Endodermal cell (in vitro differentiated cells): ENCODE measurements around the gene ZBTB16. TPM values are rescaled to one million over a fixed set of nuclear protein-coding genes. Genes with fewer than 3 reads are reported as not detected.

Experiments used
- DNase-seq: peaks from one replicate; pipeline ENCODE4 v3.0.0-alpha.2; 2017
- H3K27ac ChIP-seq: 2 replicates; pipeline ENCODE4 v1.5.1; 2013; ENCODE audit warnings: mild to moderate bottlenecking, low read depth, low read length, moderate library complexity
- H3K27me3 ChIP-seq: 2 replicates; pipeline ENCODE4 v1.6.1; 2013; ENCODE audit warnings: mild to moderate bottlenecking, low read length, moderate library complexity; ENCODE audit not compliant: insufficient read depth, control insufficient read depth, poor library complexity, severe bottlenecking
- H3K36me3 ChIP-seq: 2 replicates; pipeline ENCODE4 v1.7.0; 2013; ENCODE audit warnings: mild to moderate bottlenecking, low read length, moderate library complexity; ENCODE audit not compliant: control insufficient read depth, insufficient read depth
- H3K4me1 ChIP-seq: one replicate; pipeline ENCODE4 v1.7.0; 2013; ENCODE audit warnings: low read length; ENCODE audit not compliant: control insufficient read depth, insufficient read depth
- H3K4me3 ChIP-seq: 2 replicates; pipeline ENCODE4 v1.5.1; 2013; ENCODE audit warnings: mild to moderate bottlenecking, low read length, moderate library complexity
- H3K9ac ChIP-seq: 2 replicates; pipeline ENCODE4 v1.6.1; 2013; ENCODE audit warnings: mild to moderate bottlenecking, low read length, moderate library complexity; ENCODE audit not compliant: poor library complexity, severe bottlenecking; ENCODE audit errors: extremely low read depth
- H3K9me3 ChIP-seq: 2 replicates; pipeline ENCODE4 v1.6.1; 2013; ENCODE audit warnings: mild to moderate bottlenecking, low read length, moderate library complexity; ENCODE audit not compliant: control insufficient read depth
- H3K27ac Mint-ChIP-seq: 2 replicates; pipeline ENCODE4 v1.8.0; 2020; ENCODE audit warnings: mixed read lengths
- H3K27me3 Mint-ChIP-seq: 2 replicates; pipeline ENCODE4 v1.8.0; 2021; ENCODE audit warnings: mild to moderate bottlenecking, mixed read lengths; ENCODE audit not compliant: insufficient read depth
- H3K36me3 Mint-ChIP-seq: 2 replicates; pipeline ENCODE4 v1.8.0; 2020; ENCODE audit warnings: low read depth, mixed read lengths
- H3K4me1 Mint-ChIP-seq: 2 replicates; pipeline ENCODE4 v1.8.0; 2020; ENCODE audit warnings: mixed read lengths
- H3K4me3 Mint-ChIP-seq: 2 replicates; pipeline ENCODE4 v1.8.0; 2020; ENCODE audit warnings: mild to moderate bottlenecking, moderate library complexity, mixed read lengths
- H3K9me3 Mint-ChIP-seq: 2 replicates; pipeline ENCODE4 v1.8.0; 2020; ENCODE audit warnings: mild to moderate bottlenecking, mixed read lengths
- CTCF ChIP-seq: fragments of 200-600 bp; sonication (generic); conservative IDR thresholded peaks from 2 replicates; pipeline ENCODE4 v1.5.0; 2021; ENCODE audit warnings: antibody characterized with exemption, mild to moderate bottlenecking
- WGBS, 2 experiments: methylation state at CpG; one replicate each; pipeline versions ENCODE4 v1.1.5 to v1.1.7; 2013; ENCODE audit warnings: missing lambda C conversion rate in 2 of 2, mixed read lengths in 1 of 2; ENCODE audit not compliant: insufficient coverage in 1 of 2, insufficient read length in 1 of 2; 5-methylcytosine and 5-hydroxymethylcytosine counted together
- total RNA-seq, 2 donors: library from RNA; stranded (reverse); fragmentation: NEBNext Ultra II Directional in 1 of 2; extraction: Animal tissue kit (Norgen Biotek cat#: 25700) in 1 of 2; gene quantifications; 2 replicates in 1 of 2; 3 replicates in 1 of 2; pipeline ENCODE4 v1.2.1, GENCODE V29; 2021

Gene ZBTB16
- total RNA-seq, 2 donors from 2014 or later, result 4.1 to 5.8 TPM

- no peak for DNase-seq
- Histone ChIP-seq H3K9me3 (no peaks in the 10 kb centered on the region), H3K4me3 (no peak overlapping the region), H3K36me3 (no peaks in the 10 kb centered on the region), H3K9ac (no peak overlapping the region), H3K27me3 (peaks cover 6% of the 10 kb centered on the region), H3K4me1 (peaks cover 37% of the 10 kb centered on the region), H3K27ac (no peak overlapping the region)
- Mint-ChIP-seq H3K27me3 (peaks cover 87% of the 10 kb centered on the region), H3K4me1 (peaks cover 79% of the 10 kb centered on the region), H3K36me3 (no peaks in the 10 kb centered on the region), H3K27ac (no peak overlapping the region), H3K4me3 (no peak overlapping the region), H3K9me3 (no peaks in the 10 kb centered on the region)
- TF ChIP-seq CTCF, result no peak
- 85% methylated on average over 3 of the region's 3 CpGs; no CpG with 5 or more reads in 1 of the 2 experiments for whole genome bisulfite sequencing, 2 experiments
Observed at GRCh38 chr11:114080769-114081168, 21.3 kb downstream of the ZBTB16 start.

GRCh38 chr11:114081641-114082414 lies 22.3 kb downstream of the ZBTB16 start:
- no peak for DNase-seq
- Mint-ChIP-seq H3K27me3 (peaks cover 82% of the 10 kb centered on the region), H3K4me3 (no peak overlapping the region), H3K9me3 (no peaks in the 10 kb centered on the region), H3K36me3 (no peaks in the 10 kb centered on the region), H3K4me1 (peaks cover 77% of the 10 kb centered on the region), H3K27ac (no peak overlapping the region)
- Histone ChIP-seq H3K4me3 (no peak overlapping the region), H3K9ac (no peak overlapping the region), H3K27me3 (peaks cover 6% of the 10 kb centered on the region), H3K36me3 (no peaks in the 10 kb centered on the region), H3K9me3 (no peaks in the 10 kb centered on the region), H3K4me1 (peaks cover 34% of the 10 kb centered on the region), H3K27ac (no peak overlapping the region)
- no peak for TF ChIP-seq CTCF
- WGBS, 2 experiments, result 95 to 100% methylated on average over 7 to 9 of the region's 9 CpGs

GRCh38 chr11:114082415-114082748 lies 22.9 kb downstream of the ZBTB16 start:
- Mint-ChIP-seq H3K27ac (no peak overlapping the region), H3K4me1 (peaks cover 71% of the 10 kb centered on the region), H3K9me3 (no peaks in the 10 kb centered on the region), H3K36me3 (no peaks in the 10 kb centered on the region), H3K27me3 (peaks cover 83% of the 10 kb centered on the region), H3K4me3 (no peak overlapping the region)
- peaks cover 9% of the 10 kb centered on the region for H3K27me3 ChIP-seq
- H3K36me3 ChIP-seq, result no peaks in the 10 kb centered on the region
- 89 to 93% methylated on average over 6 of the region's 6 CpGs for WGBS, 2 experiments
- H3K4me3 ChIP-seq, result no peak overlapping the region
- H3K9ac ChIP-seq, result no peak overlapping the region
- DNase-seq, result no peak
- no peak overlapping the region for H3K27ac ChIP-seq
- no peaks in the 10 kb centered on the region for H3K9me3 ChIP-seq
- H3K4me1 ChIP-seq, result peaks cover 32% of the 10 kb centered on the region
- no peak for TF ChIP-seq CTCF
